Lung microvascular endothelial cell (primary cell): ENCODE measurements around the gene GNL3L. TPM values are rescaled to one million over a fixed set of nuclear protein-coding genes. Genes with fewer than 3 reads are reported as not detected.
"Not testable (repeated sequence)": the region's sequence is repeated elsewhere in the genome, so short reads cannot be mapped to it uniquely, and the experiment has no call there.

ENCODE experiments used
- DNase-seq, 2 donors: peaks; one replicate each; pipeline versions ENCODE4 v3.0.0 to v3.0.0-alpha.2; 2010; ENCODE audit warnings: low read depth in 2 of 2
- total RNA-seq: library from RNA; depleted of rRNA; stranded (reverse); fragments of >200 nt; gene quantifications from 2 replicates; pipeline ENCODE4 v1.2.1, GENCODE V29; 2014

Gene GNL3L, protein sequence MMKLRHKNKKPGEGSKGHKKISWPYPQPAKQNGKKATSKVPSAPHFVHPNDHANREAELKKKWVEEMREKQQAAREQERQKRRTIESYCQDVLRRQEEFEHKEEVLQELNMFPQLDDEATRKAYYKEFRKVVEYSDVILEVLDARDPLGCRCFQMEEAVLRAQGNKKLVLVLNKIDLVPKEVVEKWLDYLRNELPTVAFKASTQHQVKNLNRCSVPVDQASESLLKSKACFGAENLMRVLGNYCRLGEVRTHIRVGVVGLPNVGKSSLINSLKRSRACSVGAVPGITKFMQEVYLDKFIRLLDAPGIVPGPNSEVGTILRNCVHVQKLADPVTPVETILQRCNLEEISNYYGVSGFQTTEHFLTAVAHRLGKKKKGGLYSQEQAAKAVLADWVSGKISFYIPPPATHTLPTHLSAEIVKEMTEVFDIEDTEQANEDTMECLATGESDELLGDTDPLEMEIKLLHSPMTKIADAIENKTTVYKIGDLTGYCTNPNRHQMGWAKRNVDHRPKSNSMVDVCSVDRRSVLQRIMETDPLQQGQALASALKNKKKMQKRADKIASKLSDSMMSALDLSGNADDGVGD
- 17.9 and 23.0 TPM in 2 replicates for total RNA-seq

DNA sequence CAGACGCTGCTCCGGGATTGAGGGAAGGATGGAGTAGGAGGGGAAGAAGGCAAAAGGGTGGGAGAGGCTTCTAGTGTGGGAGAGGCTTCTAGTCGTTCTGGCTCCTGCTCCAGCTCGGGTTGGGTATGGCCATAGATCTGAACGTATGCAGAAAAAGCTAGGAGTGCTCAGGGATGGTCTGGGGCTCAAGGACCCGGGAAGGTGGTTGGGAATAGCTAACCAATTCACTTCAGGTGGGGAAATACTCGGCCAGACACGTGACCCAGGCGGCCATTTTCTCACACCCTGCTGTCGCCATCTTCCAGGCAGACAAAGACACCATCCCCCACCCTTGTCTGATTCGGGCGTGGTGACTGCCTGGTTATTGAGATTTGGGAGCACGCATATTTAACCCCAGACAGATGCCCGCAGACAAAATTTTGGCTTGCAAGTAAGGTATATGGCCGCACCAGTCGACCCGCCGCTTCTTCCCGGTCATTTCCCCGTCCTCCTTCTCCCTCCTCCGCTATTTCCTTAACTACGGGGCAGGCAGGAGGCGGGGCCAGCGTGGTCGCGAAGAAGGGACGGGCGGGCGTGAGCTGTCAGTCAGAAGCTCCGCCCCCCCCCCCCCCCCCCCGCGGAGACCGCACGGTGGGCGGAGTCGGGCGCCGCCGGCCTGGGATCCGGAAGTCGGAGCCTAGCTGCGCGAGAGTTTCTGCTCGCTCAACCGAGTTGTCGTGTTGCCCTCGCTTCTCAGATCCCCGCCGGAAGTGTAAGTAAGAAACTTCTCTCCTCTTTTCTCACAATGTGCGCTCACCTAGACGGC lies at the start of gene GNL3L:
Gene GNL3L (plus strand): TSS at position 668 of the 805 bp plus-strand sequence. CDS start 2,348 bp downstream, outside the sequence.
- DNase-seq = peak; percentile 90 to 91

DNA sequence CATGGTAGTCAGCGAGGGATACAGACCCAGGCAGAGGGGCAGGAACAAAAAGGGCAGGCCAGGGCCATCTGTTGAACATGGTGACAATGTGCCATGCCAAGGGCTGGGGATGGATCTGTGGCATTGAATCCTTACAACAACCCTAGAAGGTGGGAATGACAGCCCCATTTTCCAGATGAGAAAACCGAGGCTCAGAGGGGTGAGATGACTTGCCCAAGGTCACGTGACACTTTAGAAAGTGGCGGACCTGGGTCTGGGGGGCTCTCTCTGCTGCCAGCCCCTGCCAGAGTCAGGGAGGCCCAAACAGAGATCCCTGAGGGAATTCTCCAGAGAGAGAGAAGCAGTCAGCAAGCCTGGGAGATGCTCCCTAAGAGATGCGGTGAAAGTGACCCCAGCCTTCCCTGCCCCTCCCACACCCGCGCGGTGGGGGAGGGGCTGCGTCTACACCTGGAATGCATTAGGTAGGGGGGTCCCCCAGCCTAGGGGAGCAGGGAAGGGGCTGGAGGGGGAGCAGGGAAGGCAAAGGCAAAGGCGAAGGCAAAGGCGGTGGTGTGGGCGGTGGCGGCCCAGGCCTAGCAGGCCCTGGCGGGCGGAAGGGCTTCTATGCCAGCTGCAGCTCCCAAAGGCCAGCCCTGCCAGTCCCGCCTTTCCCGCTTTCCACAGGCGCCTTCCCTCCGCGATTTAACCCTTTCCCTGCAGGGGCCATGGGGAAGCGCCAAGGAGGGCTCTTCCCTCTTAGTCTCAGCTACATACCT lies 47.0 kb upstream of the GNL3L start:
- peak in 1 of 2 donors; percentile 4 for DNase-seq

DNA sequence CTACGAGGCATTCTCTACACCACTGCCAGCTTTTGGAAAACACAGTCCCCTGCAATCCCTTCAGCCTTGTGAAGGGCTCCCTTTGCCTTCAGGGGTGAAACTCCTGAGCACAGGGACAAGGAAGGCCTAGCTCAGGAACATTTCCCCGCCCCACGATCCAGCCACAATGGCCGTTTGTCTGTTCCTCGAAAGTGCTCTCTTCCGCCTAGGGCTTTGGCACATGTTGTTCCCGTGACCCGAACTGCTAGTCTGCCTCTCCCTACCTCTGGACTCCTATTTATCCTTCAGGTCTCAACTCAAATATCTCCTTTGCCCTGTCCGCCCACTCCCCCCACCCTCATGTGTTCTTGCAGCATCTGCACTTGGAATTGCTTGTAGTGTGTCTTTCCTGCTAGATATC lies 46.1 kb upstream of the GNL3L start:
- no peak for DNase-seq

DNA sequence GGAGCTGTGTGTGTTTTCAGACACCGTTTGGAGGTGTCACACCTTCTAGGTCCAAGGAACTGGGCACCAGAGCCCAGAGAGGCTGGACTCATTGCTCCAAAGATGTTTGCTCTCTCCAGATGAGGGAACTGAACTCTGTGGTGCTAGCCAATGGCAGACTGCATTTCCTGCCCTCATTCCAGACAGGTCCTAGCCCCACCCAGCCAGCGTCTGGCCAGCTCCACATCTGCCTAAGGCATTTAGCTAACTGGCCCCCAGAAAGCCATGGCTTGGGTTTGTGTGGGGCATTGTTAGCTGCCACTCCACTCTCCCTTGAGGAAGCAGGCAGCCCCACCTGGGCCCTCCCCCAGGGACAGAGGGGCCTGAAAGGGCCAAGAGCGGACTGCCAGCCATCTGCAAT lies 45.4 kb upstream of the GNL3L start:
- peak in 1 of 2 donors; percentile 7 for DNase-seq

DNA sequence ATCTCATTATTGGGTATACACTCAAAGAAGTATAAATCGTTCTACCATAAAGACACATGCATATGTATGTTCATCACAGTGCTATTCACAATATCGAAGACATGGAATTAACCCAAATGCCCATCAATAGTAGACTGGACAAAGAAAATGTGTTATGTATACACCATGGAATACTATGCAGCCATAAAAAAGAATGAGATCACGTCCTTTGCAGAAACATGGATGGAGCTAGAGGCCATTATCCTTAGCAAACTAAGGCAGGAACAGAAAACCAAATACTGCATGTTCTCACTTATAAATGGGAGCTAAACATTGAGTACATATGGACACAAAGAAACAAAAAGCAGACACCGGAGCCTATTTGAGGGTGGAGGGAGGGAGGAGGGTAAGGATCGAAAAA lies 40.2 kb upstream of the GNL3L start:
- DNase-seq = not testable (repeated sequence)

DNA sequence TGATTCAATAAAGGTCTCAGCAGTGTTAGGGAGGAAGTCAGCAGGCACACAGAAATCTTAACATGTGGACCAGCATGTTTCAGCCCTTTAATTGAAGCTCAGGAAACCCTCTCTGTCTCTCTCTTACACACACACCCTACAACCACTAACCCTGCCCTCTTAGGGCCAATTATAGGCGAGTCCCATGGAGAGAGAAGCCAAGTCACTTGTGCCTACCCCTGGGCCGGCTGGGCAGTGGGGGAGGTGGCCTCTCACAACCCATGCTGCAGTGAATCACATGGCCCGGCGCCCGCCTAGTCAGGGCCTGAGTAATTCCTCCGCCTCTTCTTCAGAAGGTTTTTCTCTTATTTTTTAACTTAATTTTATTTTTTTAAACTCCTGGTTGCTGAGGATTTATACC lies 37.7 kb upstream of the GNL3L start:
- peak in 1 of 2 donors; percentile 60 for DNase-seq

DNA sequence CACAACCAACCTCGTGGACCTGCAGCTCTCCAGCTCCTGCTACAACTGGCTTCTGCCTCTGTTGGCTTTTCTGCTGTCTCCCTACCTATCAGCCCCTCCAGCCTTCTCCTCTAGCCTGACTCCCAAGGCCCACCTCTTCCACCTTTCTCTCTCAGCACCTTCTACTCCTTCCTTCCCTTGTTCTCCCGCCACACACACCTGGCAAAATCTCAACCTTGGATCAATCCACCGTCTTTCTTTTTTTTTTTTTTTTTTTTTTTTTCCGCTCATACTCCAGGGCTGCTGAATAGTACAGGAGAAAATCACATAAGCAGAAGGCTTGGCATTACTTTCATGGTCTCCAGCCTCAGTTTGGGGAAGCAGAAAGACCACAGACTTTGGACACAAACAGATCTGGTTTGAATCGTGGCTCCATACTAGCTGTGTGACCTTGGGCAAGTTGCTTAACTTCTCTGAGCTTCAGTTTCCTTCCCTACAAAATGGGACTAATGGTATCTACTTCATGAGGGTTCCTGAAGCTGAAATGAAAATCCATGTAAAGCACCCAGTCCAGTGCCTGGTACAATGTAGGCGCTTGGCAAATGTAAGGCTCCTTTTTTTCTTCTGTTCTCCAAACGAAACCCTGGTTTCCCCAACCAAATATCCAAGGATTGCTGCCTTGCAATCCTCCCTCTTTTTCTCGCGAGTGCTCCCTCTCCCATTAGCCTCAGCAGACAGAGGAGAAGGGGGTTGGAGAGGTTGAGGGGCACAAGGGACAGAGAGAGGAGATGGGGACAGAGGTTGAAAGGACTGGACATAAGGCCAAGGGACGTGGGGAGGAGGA lies 35.6 kb upstream of the GNL3L start:
- DNase-seq = no peak

DNA sequence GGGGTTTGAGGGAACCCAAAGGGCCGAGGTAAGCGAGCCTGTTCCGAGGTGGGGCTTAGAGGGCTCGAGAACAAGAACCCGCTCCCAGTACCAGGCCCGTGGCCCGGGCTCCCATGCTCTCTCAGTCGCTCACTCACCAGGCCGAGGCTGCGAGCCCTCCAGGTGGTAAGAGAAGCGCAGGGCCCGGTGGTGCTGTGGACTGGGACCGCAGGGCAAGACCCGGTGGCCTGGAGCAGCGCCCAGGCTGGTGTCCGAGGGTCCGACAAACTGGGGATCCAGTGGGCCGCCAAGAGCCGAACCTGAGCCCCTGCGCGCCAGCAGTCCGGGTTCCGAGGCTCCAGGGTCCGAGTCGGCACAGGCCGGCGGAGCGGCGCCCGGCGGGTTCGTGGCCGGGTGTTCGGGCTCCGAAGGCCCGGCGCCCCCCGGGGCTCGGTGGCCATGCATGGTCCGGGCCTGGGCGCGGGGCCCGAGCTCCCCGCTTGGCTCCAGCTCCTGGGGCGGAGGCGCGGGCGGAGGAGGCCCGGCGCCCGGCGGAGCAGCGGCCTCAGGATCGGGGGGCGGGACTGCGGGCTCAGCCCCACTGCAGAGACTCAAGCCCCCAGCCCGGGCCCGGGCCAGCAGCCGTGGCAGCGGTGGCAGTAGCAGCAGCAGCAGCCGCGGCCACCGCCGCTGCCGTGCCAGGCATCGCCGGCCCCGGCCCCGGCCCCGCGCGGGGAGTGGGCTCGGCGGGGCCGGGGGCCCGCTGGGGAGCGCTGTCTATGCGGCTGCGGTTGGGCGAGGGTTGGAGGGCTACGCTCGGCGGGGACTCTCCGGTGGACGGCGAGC lies 34.8 kb upstream of the GNL3L start:
- peak; percentile 26 to 37 for DNase-seq

DNA sequence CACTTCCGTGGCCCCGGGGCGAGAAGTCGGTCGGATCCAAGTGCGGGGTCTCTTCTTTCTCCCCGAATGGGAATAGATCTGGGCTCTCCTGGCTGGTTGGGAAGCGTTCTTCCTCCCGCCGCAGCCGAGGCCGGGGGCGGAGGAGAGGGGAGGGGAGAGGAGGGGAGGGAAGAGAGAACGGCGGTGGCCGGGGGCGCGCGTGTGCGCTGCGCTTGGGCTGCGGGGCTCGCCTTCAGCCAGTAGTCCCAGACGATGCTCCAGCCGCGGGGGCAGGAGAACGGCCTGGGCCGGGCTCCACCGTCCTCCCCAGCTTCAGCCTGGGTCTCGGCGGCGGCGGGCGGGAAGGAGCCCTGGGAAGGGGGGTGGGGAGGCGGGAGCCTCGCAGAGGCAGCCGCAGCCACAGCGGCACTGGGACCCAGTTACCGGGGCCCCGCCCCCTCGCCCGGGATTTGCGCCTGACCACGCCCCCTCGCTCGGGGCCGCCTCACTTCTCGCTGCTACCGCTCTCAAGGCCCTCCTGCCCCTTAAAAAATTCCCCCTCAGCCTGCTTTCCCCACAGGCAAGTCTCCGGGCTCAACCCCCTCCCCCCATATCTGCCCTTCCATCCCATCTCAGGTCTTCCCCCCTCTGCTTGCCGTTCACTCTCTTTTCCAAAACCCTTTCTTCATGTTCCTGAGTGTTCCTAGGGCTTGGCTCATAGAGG lies 34.1 kb upstream of the GNL3L start, which contains the start of gene FGD1:
Gene FGD1 (minus strand): TSS at position 421 of the 703 bp plus-strand sequence. CDS start 802 bp downstream, outside the sequence.
- peak; percentile 43 to 51 for DNase-seq

DNA sequence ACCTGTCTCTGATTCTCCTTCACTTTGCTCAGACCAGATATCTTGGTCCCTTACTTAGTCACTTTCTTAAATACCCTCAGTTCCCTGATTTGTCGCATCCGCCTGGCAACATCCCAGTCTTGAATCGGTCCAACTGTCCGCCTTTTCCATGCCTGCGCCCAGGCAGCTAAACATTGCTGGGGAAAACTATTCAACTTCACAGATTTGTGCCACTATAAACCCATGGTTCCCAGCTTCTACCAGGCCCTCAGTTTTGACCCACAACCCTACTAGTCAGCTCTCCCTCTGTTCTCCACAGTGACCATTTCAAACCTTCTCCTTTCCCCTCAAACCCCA lies 33.5 kb upstream of the GNL3L start:
- no peak for DNase-seq

DNA sequence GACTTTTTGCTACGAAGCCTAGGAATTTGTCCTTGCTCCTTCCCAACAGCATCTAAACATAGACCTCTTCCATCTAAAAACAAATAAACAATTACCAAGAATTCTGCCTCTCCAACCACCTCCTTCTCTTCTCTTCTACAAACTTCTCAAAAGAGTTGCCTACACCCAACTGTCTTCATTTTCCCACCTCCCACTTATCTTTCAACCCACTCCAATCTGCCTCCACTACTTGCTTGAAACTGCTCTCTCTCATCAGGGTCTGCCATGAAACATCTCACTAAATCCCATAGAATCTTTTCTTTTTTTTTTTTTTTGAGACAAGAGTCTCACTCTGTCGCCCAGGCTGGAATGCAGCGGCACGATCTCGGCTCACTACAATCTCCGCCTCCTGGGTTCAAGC lies 33.1 kb upstream of the GNL3L start:
- no peak for DNase-seq

DNA sequence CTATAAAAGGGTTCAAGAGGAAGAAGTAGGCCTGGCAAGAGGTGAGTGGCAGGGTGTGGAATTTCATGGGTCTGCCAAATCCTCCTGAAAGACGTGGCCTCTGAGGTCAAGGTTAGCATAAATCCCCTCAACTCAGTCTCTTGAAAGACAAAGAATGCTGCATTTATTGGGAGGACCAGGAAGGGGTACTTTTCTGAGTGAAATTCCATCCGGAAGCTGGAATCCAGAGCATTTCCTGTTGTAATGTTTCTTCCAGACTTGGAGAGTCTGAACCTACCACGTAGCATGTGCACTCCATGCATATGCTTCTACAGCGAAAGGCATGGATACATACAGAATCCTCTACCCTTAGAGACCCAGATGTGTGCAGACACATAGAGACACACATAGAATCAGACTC lies 20.6 kb upstream of the GNL3L start:
- DNase-seq = peak in 1 of 2 donors; percentile 27

DNA sequence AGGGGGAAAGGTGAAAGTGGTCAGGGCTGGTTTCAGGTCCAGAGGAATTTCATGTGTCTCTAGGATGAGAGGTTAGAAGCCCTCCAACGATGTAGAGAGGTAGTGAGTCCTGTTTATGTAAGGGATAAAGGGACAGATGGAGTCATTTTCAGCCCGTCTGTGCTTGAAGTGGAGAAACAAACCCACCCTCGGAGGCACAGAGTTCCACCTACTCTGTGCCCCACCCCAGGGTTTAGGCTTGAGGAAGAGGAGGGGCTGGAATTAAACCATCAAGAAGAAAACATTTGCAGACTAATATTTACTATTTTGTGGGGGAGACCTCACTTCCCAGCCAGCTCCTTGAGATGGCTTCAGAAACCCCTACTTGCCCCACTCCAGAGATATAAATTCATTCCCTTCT lies 868 bp upstream of the GNL3L start:
- DNase-seq = no peak

DNA sequence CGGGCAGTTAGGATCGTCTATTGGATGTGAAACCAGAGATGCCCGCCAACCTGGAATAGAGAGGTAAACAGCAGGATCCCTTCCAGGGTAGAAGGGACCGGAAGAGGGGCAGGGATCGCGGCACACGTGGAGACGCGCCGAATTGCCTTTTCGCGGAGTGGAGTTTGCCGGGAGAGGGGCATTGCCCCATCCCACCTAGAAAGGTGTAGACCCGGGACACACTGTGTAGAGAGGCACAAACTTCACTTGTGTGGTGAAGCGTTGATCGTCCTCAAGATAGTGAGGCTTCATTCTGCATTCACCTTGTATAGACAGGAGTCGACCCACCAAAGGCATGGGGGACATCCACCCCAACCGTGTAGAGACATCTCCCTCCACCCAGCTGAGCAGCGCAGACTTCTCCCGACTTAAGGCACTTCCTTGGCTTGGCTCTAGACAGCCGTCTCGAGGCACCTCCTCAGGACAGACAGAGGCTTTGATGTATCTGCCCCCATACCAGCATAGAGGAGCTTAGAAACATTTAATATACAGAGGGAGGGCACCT lies 410 bp downstream of the GNL3L start:
- peak in 1 of 2 donors; percentile 7 for DNase-seq

DNA sequence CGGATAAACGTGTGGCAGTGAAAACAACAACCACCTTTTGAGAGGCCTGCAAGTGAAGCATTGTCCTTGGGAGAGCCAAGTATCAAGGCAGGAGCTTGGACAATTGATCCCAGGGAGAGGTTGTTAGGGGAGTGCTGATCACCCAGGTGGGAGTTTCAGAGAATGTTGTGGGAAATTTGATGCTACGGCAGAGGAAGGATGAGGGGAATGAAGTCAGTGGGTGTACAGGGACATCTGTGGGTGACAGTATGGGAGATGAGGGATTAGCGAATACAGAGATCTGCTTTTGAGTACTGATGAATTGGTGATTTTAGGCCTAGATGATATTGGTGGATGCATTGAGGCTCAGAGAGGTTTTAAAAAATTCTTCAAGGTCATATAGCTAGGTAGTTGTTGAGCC lies 4.3 kb downstream of the GNL3L start:
- DNase-seq = no peak

DNA sequence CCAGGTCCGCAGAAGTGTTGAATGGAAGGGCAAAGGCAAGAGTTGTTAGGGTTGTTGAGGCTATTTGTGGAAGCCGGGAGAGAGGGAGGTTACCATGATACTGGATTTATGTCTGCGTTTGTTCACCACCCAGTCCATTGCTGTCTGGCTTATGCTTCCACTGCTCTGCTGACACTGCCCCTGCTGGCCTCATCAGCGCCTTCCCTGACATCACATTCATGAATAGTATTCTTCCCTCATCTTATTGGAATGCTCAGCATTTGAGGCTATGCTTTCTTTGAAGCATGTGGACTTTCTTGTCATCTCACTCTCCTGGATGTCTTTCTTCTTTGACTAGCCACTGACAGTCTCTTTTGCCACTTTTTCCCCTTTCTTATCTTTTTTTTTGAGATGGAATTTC lies 10.3 kb downstream of the GNL3L start:
- DNase-seq = peak in 1 of 2 donors; percentile 49

DNA sequence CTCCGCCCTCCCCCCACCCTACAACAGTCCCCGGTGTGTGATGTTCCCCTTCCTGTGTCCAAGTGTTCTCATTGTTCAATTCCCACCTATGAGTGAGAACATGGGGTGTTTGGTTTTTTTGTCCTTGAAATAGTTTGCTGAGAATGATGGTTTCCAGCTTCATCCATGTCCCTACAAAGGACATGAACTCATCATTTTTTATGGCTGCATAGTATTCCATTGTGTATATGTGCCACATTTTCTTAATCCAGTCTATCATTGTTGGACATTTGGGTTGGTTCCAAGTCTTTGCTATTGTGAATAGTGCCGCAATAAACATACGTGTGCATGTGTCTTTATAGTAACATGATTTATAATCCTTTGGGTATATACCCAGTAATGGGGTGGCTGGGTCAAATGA lies 12.2 kb downstream of the GNL3L start:
- not testable (repeated sequence) for DNase-seq

DNA sequence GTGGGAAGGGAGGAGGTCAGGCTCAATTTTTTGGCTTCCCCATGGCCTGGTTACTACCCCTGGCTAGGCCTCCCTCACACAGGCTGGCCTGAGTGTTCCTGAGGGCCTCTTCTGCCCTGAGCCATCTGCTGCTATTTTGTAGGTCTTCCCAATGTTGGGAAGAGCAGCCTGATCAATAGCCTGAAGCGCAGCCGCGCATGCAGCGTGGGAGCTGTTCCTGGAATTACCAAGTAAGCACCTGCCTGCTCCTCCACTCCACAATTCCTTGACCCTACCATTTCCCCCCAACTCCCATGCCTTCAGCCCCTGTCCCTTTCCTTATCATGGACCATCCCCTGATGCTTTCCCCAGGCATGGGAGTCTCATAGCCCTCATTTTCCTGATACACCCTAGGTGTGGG lies 20.8 kb downstream of the GNL3L start:
- DNase-seq = no peak

DNA sequence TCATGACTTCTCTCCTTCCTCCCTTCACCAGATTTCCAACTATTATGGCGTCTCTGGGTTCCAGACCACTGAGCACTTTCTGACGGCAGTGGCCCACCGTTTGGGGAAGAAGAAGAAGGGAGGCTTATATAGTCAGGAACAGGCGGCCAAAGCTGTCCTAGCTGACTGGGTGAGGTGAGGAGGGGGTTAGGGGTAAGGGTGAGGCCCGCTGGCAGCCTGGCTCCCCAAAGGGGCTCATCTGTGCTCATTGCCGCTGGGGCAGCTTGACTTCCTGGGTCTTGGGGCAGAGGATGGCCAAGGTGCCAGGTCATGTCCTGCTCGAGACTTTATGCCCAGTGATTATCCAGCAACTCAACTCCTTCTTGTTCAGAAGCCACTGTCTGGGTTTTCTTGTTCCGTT lies 21.8 kb downstream of the GNL3L start:
- no peak for DNase-seq
